ENCODE results near the gene ENPP1. TPM values are rescaled to one million over a fixed set of nuclear protein-coding genes. Genes with fewer than 3 reads are reported as not detected.

The ENPP1 gene
- total RNA-seq, 1 experiment from 2014 or later: 5.3 TPM

- DNase-seq (ENCODE audit: low read depth): no peak
These were observed 23.3 kb upstream of the ENPP1 start for GRCh38 chr6:131784561-131784960.

- DNase-seq (ENCODE audit: low read depth): no peak
These were observed 20.7 kb upstream of the ENPP1 start for GRCh38 chr6:131787079-131787478.

GRCh38 chr6:131787766-131788712 lies 19.8 kb upstream of the ENPP1 start:
- peak; percentile 18 for DNase-seq (ENCODE audit: low read depth)

- peak; percentile 43 for DNase-seq (ENCODE audit: low read depth)
These were observed 18.6 kb upstream of the ENPP1 start for GRCh38 chr6:131789219-131789618.

- no peak for DNase-seq (ENCODE audit: low read depth)
These were observed 16.3 kb upstream of the ENPP1 start for GRCh38 chr6:131791476-131791875.

GRCh38 chr6:131792091-131792496 lies 15.7 kb upstream of the ENPP1 start:
- DNase-seq (ENCODE audit: low read depth): peak; percentile 90

GRCh38 chr6:131795366-131795765 lies 12.5 kb upstream of the ENPP1 start:
- no peak for DNase-seq (ENCODE audit: low read depth)

GRCh38 chr6:131802347-131802746 lies 5.5 kb upstream of the ENPP1 start:
- DNase-seq (ENCODE audit: low read depth): no peak

- no peak for DNase-seq (ENCODE audit: low read depth)
These were observed 4.6 kb upstream of the ENPP1 start for GRCh38 chr6:131803007-131803769.

- DNase-seq (ENCODE audit: low read depth): no peak
These were observed 3.7 kb upstream of the ENPP1 start for GRCh38 chr6:131804131-131804530.

- no peak for DNase-seq (ENCODE audit: low read depth)
These were observed 538 bp upstream of the ENPP1 start for GRCh38 chr6:131807321-131807643.

- no peak for DNase-seq (ENCODE audit: low read depth)
These were observed 845 bp downstream of the ENPP1 start for GRCh38 chr6:131808460-131809269.

GRCh38 chr6:131811500-131811899 lies 3.7 kb downstream of the ENPP1 start:
- DNase-seq (ENCODE audit: low read depth): no peak

GRCh38 chr6:131813991-131814390 lies 6.2 kb downstream of the ENPP1 start:
- no peak for DNase-seq (ENCODE audit: low read depth)

- no peak for DNase-seq (ENCODE audit: low read depth)
These were observed 9.0 kb downstream of the ENPP1 start for GRCh38 chr6:131816869-131817268.

GRCh38 chr6:131819572-131820124 lies 11.8 kb downstream of the ENPP1 start:
- peak; percentile 59 for DNase-seq (ENCODE audit: low read depth)

- no peak for DNase-seq (ENCODE audit: low read depth)
These were observed 13.4 kb downstream of the ENPP1 start for GRCh38 chr6:131821010-131821807.

- DNase-seq (ENCODE audit: low read depth): no peak
These were observed 14.3 kb downstream of the ENPP1 start for GRCh38 chr6:131822119-131822518.

- DNase-seq (ENCODE audit: low read depth): no peak
These were observed 15.6 kb downstream of the ENPP1 start for GRCh38 chr6:131823276-131823902.

- DNase-seq (ENCODE audit: low read depth): no peak
These were observed 18.1 kb downstream of the ENPP1 start for GRCh38 chr6:131825946-131826345.
